NB4 (cell line): ENCODE results near the gene FKBP5.

ENCODE experiments used
- DNase-seq: peaks from one replicate; pipeline ENCODE4 v3.0.0; 2010; ENCODE audit warnings: low read depth
- H3K4me3 ChIP-seq: one replicate; pipeline ENCODE4 v1.5.1; 2011; ENCODE audit warnings: mild to moderate bottlenecking, low read depth, low read length, moderate library complexity
- CTCF ChIP-seq: IDR thresholded peaks from one replicate; pipeline ENCODE4 v1.5.1; 2012; ENCODE audit warnings: low read depth, low read length
- MYC ChIP-seq: IDR thresholded peaks from 2 replicates; pipeline ENCODE4 v1.6.1; 2011; ENCODE audit warnings: low read depth, low read length
- POLR2A ChIP-seq: IDR thresholded peaks from 2 replicates; pipeline ENCODE4 v1.6.1; 2011; ENCODE audit warnings: mild to moderate bottlenecking; ENCODE audit not compliant: insufficient read length; ENCODE audit errors: extremely low read depth
- TF ChIP-seq, protein P1 (sequence below): IDR thresholded peaks from 2 replicates; pipeline ENCODE4 v1.6.1; 2011; ENCODE audit warnings: low read depth, low read length

FKBP5 gene

GRCh38 chr6:35637911-35638310, 50.8 kb downstream of the FKBP5 start:
- no peak for DNase-seq
- TF ChIP-seq, protein P1, sequence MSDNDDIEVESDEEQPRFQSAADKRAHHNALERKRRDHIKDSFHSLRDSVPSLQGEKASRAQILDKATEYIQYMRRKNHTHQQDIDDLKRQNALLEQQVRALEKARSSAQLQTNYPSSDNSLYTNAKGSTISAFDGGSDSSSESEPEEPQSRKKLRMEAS = no peak
- TF ChIP-seq CTCF (no peak), POLR2A (no peak), MYC (no peak)
- H3K4me3 ChIP-seq = no peak overlapping the region

DNA sequence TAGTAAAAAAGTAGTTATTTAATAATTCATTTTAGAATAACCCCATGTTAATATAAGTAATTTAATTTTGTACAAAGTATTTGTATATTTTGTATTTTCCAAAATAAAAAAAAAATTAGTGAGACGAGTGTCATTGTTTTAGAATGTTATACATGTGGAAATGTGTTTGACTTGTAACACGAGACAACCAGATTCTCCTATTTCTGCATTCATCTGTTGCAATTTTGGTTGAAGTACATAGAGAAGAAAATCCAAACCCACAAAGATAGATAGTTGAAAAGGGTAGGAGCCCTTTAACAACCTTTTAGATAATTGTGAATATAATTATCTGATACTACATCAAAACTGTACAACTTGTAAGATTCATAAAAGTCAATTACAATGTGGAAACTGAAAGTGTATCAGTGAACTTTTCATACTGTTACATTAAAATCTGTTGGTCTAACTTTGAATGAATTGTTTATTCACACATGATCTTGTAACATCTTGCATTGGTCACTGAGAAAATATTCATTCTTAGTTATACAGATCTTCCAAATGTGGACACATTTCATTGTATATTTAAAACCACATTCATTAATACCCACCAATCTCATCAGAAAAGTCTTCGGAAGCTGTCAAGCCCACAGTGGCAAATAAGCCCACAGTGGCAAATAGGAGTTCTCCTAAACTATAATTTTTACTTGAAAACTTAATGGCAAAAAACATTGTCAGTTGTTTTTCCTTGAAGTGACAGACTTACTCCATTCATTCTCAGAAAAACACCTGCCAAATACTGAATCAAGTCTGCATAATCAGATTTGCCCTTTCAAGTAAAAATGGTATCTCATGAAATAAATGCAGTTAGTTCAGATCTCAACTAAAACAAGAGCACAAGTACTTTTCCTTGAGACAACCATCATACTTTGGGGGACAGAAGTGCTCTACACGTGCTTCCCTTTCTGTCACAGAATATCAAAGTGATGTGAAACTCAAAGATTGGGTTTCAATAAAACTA, 52.8 kb downstream of the FKBP5 start:
- TF ChIP-seq POLR2A (no peak), CTCF (no peak), MYC (no peak)
- TF ChIP-seq, protein P1 = no peak
- H3K4me3 ChIP-seq = no peak overlapping the region
- DNase-seq = no peak

GRCh38 chr6:35634316-35634715, 54.4 kb downstream of the FKBP5 start:
- H3K4me3 ChIP-seq = no peak overlapping the region
- no peak for DNase-seq
- TF ChIP-seq, protein P1 = no peak
- TF ChIP-seq CTCF = no peak
- no peak for TF ChIP-seq POLR2A
- TF ChIP-seq MYC = no peak

- no peak for DNase-seq
- H3K4me3 ChIP-seq = no peak overlapping the region
- TF ChIP-seq MYC = no peak
Observed at GRCh38 chr6:35633579-35634089, 55.1 kb downstream of the FKBP5 start.

DNA sequence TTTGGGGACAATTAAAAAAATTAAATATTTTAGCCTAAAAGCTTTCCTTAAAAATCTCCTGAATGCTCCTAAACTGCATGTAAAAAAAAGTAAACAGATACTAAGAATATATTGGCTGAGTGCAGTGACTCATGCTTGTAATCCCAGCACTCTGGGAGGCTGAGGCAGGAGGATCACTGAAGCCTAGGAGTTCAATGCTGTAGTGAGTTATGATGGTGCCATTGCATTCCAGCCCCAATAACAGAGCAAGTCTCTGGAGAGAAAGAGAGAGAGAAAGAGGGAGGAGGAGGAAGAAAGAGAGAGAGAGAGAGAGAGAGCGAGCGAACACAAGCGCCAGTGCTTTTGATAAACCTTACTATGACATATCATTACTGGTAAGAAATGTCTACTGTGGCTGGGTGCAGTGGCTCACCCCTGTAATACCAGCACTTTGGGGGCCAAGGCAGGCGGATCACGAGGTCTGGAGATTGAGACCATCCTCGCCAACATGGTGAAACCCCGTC, 58.8 kb downstream of the FKBP5 start:
- DNase-seq = no peak
- TF ChIP-seq CTCF = no peak
- no peak overlapping the region for H3K4me3 ChIP-seq

DNA sequence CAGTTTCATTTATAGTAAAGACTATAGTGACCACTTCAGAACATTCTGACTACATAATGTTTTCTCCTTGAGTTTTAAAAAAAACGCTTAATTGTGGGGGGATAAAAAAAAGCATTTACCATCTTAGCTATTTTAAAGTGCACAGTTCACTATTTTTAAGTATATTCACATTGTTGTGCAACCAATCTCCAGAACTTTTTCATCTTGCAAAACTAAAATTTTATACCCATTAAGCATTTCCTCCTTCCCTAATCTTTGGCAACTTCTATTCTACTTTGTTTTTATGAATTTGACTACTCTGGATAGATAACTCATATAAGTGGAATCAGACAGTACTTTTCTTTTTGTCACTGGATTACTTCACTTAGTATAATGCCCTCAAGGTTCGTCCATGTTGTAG, 62.3 kb downstream of the FKBP5 start:
- H3K4me3 ChIP-seq = no peak overlapping the region
- TF ChIP-seq POLR2A = no peak
- no peak for TF ChIP-seq CTCF
- TF ChIP-seq MYC = no peak
- TF ChIP-seq, protein P1 = no peak
- no peak for DNase-seq
